ENCODE results near the gene LMBRD2. TPM values are rescaled to one million over a fixed set of nuclear protein-coding genes. Genes with fewer than 3 reads are reported as not detected.
A peak's percentile ranks its signal among the peaks of the same experiment; 100 is the strongest.
"Not testable (repeated sequence)": the region's sequence is repeated elsewhere in the genome, so short reads cannot be mapped to it uniquely, and the experiment has no call there.

The LMBRD2 gene
- polyA plus RNA-seq, 4 donors = 15.9 to 20.9 (median 17.4) TPM

DNA sequence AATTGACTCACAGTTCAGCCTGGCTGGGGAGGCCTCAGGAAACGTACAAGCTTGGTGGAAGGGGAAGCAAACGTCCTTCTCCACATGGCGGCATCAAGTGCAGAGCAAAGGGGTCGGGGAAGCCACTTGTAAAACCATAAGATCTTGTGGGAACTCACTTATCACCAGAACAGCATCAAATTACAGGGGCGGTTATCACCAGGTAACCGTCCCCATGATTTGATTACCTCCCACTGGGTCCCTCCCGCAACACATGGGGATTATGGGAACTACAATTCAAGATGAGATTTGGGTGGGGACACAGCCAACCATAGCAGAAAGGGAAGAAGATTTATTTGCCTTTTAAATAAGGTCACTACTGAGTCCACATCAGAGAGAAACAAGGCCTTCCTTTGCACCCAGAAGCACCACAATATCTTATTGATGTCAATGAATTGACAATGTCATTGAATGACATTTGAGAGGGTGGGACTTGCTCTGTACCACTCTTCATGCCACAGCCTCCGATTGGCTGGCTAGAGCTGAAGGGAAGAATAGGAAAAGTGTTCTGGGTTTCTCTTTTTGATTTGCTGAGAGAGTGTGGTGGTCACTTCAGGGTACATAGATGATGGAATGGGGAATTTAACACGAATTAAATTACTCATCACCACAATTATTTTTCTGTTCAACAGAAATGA is 11.3 kb upstream of the LMBRD2 start:
- DNase-seq (ENCODE audit: low read depth in 4 of 4, low spot score in 2 of 4) = no peak

DNA sequence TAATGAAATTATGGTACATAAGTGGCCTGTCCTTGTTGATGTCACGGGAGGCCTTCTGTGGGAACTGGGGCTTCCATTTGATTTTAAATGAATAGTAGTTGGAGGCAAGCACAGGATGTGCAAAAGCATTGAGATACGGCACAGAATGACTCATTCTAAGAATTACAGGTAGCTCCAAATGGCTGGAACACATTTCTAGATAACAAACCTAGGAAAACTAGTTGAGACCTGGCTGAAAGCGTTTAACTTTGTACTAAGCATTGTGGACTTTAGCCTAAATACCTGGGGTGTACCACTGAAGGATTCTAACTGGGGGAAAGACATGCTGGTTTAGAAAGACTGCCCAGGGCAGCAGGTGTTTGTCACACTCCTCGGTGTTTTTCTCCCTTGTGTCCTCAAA is 9.7 kb upstream of the LMBRD2 start:
- no peak for DNase-seq (ENCODE audit: low read depth in 4 of 4, low spot score in 2 of 4)

DNA sequence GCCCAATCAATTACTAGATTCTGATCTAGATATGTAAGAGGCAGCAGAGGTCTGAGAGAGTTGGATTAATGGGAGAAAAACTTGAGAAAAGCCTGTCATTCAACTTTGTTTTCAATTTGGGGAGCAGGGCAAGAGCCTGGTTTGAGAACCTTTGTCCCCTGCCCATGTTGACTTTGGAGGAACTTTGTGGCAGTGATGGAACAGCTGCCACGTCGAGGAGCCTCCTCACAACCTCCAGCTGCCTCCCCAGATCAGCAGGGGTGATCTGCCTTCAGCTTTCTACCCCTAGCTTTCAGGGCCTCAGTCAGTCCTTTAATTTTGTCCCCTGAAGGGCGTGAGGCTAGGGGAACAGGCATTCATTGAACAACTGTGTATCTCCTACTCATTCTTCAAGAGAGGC is 8.9 kb upstream of the LMBRD2 start:
- DNase-seq (ENCODE audit: low read depth in 4 of 4, low spot score in 2 of 4) = no peak

DNA sequence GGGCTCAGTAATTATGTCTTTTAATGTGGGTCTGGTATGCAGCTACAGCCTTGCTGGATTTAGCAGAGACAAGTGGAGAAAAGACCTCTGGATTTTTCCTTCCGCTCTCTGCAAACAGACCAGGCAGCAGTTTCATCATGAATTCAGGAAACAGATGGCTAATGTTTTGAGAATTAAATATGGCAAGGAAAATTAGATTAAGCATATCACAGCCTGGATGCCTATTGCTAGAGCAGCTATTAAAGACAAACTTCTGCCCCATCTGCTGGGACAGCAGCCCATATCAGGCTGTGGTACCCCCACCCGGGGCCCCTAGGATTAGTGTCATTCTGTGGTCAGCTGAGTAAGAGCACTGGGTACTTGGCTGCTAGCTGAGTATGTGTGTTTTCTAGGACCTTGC is 6.5 kb upstream of the LMBRD2 start:
- DNase-seq (ENCODE audit: low read depth in 4 of 4, low spot score in 2 of 4) = no peak

DNA sequence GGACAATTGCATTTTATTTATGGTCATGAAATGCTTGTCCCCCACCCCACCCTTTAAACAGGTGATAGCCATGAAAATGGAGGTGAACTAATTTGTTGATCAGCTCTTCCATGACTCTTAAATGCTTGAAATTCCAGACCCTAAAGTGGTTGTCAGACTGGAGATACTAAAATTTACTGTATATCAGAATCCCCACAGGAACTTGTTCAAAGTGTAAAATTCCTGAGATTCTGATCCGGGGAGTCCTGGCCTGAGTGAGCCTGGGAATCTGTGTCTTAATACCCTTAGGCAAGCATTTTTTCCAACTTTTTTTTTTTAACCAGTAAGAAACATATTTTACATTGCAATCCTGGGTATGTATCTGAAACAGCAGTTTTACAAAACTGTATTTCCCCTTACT is 4.9 kb upstream of the LMBRD2 start:
- DNase-seq (ENCODE audit: low read depth in 4 of 4, low spot score in 2 of 4) = no peak

DNA sequence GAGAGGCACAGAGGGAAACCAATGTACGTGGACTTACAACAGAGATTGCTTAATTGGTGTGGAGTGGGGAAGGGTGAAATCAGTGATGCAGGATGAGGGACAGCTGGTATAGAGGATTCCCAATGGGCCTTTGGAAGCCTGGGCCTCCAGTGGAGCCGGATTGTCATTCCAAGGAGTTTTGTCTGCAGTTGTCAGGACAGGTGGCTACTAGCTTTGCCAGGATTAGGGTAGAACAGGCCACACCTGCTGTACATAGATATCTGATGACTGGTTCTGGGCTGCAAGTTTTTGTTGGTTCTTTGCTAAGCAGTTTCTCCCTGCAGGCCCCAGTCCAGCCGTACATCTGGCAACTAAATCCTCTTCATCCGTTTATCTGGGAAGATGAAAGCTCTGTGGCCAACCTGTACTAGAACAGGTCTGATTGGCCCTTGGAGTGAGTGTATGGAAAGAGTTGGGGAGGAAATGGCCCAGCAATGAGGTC is 4.5 kb upstream of the LMBRD2 start:
- no peak for DNase-seq (ENCODE audit: low read depth in 4 of 4, low spot score in 2 of 4)

DNA sequence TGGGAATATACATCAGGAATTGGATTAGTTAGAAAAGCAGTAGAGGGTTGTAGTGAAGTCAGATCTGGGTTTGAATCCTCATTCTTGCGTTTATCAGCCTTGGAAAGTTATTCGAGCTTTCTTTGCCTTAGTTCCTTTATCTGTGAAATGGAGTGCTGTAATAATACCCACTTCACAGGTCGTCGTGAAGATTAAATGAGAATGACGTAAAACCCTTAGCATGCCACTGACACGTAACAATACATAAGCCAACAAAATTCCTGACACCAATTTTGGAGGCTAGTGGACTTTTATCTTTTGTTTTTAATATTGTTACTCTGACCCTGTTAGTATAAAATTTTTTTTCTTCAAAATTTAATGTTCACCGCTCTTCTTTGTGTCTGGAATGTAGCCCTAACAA is 3.6 kb upstream of the LMBRD2 start:
- DNase-seq (ENCODE audit: low read depth in 4 of 4, low spot score in 2 of 4) = no peak

DNA sequence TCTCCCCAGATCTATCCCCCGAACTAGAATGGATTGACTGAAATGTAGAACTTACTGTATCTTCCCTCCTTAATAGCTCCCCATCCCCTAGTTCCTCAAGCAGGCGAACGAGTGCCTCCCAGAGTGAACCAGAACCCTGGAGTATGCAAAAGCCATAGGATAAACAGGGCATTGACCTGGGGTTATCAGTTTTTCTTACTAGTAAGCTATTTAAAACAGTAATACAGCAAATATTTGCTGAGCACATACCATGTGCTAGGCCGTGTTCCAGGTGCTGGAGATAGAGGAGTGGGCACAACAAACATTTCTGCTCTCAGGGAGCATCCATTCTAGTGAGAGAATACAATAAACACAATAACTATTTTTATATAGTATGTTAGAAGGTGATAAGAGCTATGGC is 2.0 kb upstream of the LMBRD2 start:
- no peak for DNase-seq (ENCODE audit: low read depth in 4 of 4, low spot score in 2 of 4)

DNA sequence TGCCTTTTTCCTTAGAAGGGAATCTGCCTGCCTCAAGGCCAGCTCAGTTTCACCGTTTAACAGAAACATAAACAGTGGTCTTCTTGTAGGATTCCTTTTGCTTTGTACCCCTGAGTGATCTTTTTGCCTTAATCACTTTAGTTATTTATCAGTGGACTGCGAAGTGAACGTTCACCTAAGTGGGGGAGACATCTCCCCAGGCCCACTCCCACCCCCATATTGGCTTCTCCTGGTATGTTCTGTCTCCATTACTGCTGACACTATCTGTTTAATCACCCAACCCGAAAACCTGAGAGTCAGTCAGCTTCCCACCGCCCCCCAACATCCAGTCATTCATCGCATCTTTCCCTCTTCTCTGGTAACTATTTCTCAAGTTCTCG is 1.6 kb upstream of the LMBRD2 start:
- DNase-seq (ENCODE audit: low read depth in 4 of 4, low spot score in 2 of 4) = no peak

DNA sequence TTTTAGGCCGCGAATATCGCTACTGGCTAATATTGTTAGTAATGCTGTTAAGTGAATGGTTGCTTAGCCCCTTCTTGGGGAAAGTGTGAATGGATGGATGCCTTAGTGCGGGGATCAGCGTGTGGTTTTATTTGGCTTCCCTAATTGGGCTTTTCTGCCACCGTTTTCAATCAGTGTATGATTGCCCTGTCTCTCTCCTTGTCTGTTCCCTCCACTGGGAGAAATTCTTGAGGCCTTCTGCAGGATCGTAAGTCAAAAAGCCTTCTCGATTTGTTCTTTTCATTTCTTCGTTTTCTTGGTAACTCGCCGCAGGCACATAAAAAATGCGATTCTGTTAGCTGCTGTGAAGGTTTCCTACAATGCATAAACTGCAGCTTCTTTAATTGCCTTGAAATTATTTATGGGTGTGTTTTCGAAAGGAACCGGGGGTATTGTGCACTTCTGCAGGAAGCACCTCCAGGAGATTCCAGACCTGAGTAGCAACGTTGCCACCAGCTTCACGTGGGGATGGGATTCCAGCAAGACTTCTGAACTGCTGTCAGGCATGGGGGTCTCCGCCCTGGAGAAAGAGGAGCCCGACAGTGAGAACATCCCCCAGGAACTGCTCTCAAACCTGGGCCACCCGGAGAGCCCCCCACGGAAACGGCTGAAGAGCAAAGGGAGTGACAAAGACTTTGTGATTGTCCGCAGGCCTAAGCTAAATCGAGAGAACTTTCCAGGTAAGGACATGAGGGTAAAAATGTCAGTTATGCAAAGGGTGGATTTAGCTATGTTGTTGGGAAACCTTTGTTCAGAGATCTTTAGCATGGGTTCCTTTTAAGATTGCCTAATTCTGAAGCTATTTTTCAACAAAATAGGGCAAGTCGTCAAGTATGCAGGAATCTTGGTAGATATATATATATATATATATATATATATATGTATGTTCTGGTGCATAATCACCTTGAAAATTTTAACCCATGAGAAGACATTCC is 924 bp upstream of the LMBRD2 start:
- DNase-seq (ENCODE audit: low read depth in 4 of 4, low spot score in 2 of 4) = peak in 2 of 4 donors; percentile 14 to 69

DNA sequence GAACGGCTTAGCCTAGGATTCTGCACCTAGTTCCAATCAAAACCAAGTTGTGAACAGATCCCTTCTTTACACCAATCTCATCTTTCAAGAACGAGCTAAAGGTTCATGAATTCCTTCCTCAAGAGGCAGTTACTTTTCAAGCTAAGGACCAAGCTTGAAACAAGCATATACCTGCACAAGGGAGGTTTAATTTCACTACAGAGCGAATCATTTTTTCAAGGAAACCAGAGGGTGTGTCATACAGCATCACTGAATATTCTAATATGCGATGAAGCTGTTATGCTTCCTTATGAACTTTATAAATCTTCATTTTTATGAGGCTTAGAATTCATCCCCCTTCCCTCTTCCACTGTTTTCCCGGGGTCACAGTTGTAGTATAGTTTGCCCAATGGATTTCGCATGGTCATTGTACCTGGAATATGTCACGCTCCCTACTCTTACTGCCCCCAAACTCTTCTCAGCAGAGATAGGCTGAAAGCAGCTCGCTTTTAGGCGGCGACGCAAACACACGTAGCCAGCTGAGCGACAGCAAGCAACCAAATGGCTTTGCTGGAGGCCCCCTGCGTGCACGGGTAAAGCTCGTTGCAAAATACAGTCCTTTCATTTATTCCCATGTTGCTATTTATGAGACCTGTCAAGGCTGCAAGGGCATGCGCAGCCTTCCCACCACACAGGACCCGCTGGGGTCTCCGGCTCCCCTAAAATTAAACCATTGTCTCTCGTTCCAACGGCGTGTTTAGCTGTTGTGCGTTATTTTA is 832 bp downstream of the LMBRD2 start:
- peak in 3 of 4 donors; percentile 11 to 31 (median 21) for DNase-seq (ENCODE audit: low read depth in 4 of 4, low spot score in 2 of 4)

DNA sequence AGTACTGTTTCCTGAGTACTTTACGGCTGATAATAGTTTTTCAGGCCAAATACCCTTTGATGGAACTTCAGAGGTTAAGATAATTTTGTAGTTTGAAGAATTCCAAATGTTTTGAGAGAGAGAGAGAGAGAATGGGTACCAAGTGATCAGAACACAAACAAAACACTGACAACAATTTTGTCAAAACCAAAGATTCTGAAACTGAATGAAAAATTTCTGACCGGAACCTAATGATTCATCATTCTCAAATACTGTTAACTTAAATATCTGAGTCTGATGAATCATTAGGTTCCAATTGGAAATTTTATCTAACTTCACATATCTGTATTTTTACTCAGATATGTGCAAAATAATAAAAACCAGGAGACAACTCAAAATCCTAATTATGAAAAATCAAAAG is 4.0 kb downstream of the LMBRD2 start:
- no peak for DNase-seq (ENCODE audit: low read depth in 4 of 4, low spot score in 2 of 4)

DNA sequence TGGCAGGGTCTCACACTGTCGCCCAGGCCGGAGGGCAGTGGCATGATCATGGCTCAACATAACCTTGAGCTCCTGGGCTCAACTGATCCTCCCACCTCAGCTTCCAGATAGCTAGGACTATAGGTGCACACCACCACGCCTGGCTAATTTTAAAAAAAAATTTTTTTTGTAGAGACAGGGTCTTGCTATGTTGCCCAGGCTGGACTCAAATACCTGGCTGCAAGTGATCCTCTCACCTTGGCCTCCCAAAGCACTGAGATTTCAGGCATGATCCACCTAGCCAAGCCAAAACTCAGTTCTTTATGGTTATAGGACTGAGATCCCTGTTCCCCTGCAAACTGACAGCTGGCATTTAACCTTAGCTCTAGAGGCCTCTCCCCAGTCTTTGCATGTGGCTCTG is 5.3 kb downstream of the LMBRD2 start:
- no peak for DNase-seq (ENCODE audit: low read depth in 4 of 4, low spot score in 2 of 4)

DNA sequence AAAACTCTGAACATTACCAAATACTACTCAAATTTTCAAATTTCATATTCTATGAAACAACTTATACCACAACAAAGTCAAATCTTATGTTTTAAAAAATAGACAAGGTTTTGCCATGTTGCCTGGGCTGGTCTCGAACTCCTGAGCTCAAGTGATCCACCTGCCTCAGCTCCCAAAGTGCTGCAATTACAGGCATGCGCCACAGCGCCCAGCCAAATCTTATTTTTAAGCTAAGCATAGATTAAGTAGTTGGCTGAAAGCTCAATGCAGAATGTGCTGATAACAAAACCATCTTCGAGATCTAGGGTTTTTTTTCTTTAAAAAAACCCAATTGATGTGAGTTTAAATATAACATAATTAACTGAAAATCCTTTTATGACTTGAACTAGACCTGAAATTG is 6.4 kb downstream of the LMBRD2 start:
- DNase-seq (ENCODE audit: low read depth in 4 of 4, low spot score in 2 of 4) = no peak

DNA sequence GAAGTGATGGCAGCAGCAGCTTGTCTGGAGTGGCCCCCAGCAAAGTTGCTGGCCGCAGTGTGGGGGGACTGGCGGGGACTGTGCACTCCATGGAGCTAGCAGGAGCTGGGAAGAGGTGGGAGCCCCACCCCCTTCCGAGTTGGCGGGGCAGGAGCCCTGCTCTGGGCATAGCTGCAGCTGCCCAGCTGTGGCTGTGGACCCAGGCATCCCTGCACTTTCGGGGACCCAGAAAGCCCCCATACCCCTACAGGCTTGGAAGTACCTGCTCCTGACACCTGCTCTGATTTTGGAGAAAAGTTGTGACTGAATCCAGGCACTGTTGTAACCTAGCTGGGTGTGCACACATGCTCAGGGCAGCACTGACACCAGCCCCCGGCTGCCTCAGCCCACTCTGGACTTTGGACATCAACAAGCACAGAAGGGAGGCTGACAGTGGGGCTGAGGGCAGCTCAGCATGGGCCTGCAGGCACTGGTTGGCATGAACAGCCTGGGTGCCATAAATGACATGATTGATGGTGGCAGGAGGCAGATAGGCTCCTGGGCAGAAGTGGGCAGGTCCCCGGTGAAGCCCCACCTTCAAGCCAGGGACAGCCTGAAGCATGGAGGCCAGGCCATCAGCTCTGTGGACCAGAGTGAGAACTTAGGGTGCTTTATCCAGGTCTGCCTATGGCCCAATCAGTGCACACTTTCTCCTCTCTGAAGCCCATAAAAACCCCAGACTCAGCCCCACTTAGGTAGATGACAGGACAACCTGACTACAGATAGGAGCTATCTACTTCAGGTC is 12.6 kb downstream of the LMBRD2 start:
- no peak for DNase-seq (ENCODE audit: low read depth in 4 of 4, low spot score in 2 of 4)

DNA sequence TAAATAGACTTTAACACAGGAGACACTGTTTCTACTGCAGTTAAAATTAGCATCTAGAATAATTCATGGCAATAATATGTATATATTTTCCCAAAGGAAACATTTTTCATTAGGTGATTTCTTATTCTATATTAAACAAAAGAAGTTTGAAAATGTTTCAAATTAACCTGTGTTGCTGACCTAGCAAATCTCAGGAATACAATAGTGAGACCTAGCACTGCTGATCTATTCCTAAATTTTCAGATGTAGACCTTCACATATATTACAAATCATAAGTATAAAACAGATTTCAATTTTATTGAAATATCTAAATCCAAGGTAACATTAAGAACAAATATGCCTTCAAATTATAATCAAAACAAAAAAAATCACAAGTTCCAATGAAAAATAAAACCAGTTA is 15.1 kb downstream of the LMBRD2 start:
- DNase-seq (ENCODE audit: low read depth in 4 of 4, low spot score in 2 of 4) = no peak

DNA sequence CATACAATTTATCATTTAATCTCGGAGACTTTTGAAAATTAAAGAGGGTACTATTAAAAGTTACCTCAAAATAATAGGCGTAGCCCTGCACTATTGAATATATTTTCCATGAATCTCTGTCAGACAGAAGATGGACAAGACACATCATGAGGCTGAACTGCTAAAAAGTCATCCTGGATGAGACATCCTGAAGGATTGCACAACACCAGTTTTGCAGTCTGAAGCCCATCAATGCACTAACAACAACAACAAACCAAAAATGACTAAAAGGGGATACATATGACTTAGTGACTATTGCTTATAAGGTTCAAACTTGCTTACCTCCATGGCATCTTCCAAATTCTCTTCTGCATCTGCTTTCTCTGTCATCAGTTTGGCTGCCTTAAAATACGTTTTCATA is 15.7 kb downstream of the LMBRD2 start:
- no peak for DNase-seq (ENCODE audit: low read depth in 4 of 4, low spot score in 2 of 4)

DNA sequence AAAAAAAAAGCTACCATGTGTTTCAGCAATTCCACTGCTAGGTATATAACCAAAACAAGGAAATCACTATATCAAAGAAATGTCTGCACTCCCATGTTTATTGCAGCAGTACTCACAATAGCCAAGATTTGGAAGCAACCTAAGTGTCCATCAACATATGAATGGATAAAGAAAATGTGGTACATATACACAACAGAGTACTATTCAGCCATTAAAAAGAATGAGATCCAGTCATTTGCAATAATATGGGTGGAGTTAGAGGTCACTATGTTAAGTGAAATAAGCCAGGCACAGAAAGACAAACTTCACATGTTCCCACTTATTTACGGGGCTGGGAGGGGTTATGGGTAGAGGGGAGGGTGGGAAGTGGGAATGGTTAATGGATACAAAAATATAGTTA is 18.7 kb downstream of the LMBRD2 start:
- DNase-seq (ENCODE audit: low read depth in 4 of 4, low spot score in 2 of 4) = not testable (repeated sequence)

DNA sequence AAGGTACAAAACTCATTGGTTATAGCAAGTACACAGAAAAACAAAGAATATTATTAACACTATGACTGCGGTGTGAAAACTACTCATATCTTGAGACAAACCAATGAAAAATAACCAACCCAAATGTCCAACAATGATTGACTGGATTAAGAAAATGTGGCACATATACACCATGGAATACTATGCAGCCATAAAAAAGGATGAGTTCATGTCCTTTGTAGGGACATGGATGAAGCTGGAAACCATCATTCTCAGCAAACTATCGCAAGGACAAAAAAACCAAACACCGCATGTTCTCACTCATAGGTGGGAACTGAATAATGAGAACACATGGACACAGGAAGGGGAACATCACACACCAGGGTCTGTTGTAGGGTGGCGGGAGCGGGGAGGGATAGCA is 22.0 kb downstream of the LMBRD2 start:
- not testable (repeated sequence) for DNase-seq (ENCODE audit: low read depth in 4 of 4, low spot score in 2 of 4)

DNA sequence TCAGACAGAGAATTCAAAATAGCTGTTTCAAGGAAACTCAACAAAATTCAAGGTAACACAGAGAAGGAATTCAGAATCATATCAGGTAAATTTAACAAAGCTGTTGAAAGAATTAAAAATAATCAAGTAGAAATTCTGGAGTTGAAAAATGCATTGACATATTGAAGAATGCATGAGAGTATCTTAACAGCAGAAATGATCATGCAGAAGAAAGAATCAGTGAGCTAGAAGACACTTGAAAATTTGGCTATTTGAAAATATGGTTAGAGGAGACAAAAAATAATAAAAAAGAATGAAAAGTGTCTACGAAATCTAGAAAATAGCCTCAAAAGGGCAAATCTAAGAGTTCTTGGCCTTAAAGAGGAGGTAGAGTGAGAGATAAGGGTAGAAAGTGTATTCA is 22.9 kb downstream of the LMBRD2 start:
- no peak for DNase-seq (ENCODE audit: low read depth in 4 of 4, low spot score in 2 of 4)
